ENCODE measurements around the gene UNC45B. TPM values are rescaled to one million over a fixed set of nuclear protein-coding genes. Genes with fewer than 3 reads are reported as not detected.

UNC45B gene
- total RNA-seq, 1 donor from 2014 or later: 205 TPM

DNA sequence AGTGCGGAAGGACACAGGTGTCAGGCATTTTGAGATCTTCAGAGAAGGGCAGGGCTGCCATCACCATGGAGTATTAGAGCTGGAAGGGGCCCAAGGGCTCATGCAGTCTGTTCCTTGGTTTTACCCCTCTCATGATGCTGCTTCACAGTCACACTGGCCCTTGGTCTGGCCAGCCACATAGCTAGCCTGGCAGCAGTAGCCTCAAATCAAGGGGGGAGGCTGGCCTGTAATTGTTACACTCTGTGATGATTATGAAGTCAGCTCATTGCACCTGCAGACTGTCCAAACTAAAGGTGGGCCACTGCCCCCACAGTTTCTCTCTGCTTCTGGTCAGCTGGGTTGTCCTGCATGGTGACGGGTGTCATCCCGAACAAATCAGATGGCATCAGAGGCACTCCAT lies 26.3 kb upstream of the UNC45B start, which contains the start of gene FNDC8:
TSS of gene FNDC8 (plus strand) at position 301 of the 400 bp plus-strand sequence. CDS start at position 380, 79 bp downstream.
- intact Hi-C loops (cut with micrococcal nuclease): loop anchor here (10.0 kb wide), 1 partner anchor 127 kb away; no protein-coding TSS in a partner anchor
- Histone ChIP-seq H3K4me1 (peaks cover 23% of the 10 kb centered on the region), H3K9me3 (replicated peaks) (no peaks in the 10 kb centered on the region), H3K27ac (replicated peaks) (no peak within 1 kb of the TSS), H3K4me3 (no peak within 1 kb of the TSS), H3K36me3 (no peaks in the 10 kb centered on the region), H3K27me3 (ENCODE audit: low read depth) (no peaks in the 10 kb centered on the region)
- DNase-seq: no peak
- TF ChIP-seq, protein P1, sequence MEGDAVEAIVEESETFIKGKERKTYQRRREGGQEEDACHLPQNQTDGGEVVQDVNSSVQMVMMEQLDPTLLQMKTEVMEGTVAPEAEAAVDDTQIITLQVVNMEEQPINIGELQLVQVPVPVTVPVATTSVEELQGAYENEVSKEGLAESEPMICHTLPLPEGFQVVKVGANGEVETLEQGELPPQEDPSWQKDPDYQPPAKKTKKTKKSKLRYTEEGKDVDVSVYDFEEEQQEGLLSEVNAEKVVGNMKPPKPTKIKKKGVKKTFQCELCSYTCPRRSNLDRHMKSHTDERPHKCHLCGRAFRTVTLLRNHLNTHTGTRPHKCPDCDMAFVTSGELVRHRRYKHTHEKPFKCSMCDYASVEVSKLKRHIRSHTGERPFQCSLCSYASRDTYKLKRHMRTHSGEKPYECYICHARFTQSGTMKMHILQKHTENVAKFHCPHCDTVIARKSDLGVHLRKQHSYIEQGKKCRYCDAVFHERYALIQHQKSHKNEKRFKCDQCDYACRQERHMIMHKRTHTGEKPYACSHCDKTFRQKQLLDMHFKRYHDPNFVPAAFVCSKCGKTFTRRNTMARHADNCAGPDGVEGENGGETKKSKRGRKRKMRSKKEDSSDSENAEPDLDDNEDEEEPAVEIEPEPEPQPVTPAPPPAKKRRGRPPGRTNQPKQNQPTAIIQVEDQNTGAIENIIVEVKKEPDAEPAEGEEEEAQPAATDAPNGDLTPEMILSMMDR (IDR thresholded peaks at IDR 0.05; ENCODE audit: borderline replicate concordance): no peak

DNA sequence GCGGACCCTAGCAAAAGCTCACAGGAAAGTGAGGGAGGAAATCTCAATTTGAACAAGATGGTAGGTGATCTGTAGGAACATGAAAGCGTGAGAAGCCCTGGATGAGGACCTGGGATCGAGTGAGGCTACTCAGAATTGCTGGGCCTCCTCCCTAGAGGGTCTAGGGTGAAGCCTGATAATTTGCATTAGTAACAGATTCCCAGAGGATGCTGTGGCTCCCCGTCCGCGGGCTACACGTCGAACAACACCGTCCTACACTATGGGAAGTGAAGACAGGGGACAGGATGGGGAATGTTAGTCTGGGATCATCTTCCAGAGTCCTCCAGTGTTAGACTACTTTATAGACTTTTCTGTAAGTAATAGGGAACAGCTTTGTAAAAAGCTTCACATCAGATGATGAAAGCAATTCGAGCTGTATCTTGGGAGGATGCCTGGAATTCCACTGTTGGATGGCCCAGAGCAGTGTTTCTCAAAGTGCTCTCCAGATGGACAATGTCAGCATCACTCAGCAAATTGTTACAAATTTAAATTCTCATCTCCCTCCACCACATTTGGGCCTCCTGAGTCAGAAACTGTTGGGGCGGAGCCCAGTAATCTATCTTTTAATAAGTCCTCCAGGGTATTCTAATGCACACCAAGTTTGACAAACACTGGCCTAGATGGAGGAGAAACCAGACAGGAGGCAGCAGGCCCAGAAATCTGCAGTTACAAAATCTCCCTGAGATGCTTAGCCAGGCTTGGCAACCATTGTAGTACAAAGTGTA lies 19.7 kb upstream of the UNC45B start:
- intact Hi-C loops (cut with micrococcal nuclease): loop anchor here (10.0 kb wide), 1 partner anchor 133 kb away; no protein-coding TSS in a partner anchor
- peak overlapping the region; percentile 46 for H3K27ac ChIP-seq (replicated peaks)

DNA sequence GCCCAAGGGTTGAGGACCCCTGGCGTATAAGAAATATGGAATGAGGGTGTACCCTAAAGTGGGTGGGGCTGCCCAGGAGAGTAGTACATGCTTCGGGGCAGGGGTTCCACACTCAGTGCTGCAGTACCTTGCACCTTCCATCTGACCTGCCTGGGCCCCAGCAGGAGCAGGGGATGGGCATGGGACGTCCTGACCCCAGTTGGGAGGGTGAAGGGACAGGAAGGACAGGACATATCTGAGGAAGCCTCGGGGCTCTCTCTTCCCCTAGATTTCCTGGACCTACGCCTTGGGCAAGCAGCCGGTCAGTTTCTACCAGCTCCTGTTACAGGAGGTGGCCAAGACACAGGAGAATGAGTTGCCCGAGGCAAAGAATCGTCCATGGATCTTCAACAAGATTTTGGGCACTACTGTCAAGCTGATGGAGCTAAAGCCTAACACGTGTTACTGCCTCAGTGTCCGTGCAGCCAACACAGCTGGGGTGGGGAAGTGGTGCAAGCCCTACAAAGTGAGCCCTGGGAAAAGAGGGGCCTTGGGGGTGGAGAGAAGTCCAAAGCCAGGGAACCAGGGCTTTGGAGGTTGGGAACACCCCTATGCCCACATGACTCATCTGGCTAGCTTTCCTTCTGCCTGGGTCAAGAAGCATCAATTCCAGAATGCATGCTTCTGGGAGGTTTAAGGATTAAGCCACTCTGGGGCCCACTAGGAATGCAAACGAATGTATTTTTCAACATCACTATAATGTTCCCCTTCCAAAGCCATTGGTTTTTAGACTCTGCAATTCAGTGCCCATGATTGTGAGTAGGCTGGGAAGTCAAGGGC lies 18.3 kb upstream of the UNC45B start:
- H3K4me3 ChIP-seq: no peak overlapping the region
- no peak for DNase-seq
- TF ChIP-seq, protein P1 (IDR thresholded peaks at IDR 0.05; ENCODE audit: borderline replicate concordance): no peak
- intact Hi-C loops (cut with micrococcal nuclease): loop anchor here (10.0 kb wide), 1 partner anchor 135 kb away; no protein-coding TSS in a partner anchor
- peaks cover 12% of the 10 kb centered on the region for H3K4me1 ChIP-seq
- H3K27me3 ChIP-seq (ENCODE audit: low read depth): no peaks in the 10 kb centered on the region
- H3K36me3 ChIP-seq: peaks cover 31% of the 10 kb centered on the region
- peak overlapping the region; percentile 46 for H3K27ac ChIP-seq (replicated peaks)
- no peaks in the 10 kb centered on the region for H3K9me3 ChIP-seq (replicated peaks)

More for the DNA sequence above, 19.7 kb upstream of the UNC45B start:
- TF ChIP-seq, protein P1 (IDR thresholded peaks at IDR 0.05; ENCODE audit: borderline replicate concordance): no peak
- peak; percentile 34 for DNase-seq
- Histone ChIP-seq H3K27me3 (ENCODE audit: low read depth) (no peaks in the 10 kb centered on the region), H3K36me3 (peaks cover 18% of the 10 kb centered on the region), H3K4me3 (no peak overlapping the region), H3K9me3 (replicated peaks) (no peaks in the 10 kb centered on the region), H3K4me1 (peaks cover 12% of the 10 kb centered on the region)

DNA sequence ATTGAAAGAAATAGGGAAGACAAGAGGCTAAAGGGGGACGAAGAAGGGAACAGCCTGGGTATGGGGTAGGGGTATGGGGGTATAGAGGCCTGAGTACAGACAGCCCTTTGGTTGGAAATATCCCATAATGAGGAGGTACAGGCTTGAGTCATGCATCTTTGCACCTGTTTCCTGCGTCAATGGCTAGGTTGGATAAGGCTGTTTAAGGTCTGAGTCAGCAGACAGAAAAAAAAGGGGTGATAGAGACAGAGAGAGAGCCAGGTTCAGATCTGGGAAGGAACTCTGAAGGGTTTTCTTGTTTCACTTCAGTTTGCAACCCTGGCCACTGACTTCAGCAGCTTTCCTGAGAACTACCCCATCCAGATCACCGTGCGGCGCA lies 17.7 kb upstream of the UNC45B start:
- Histone ChIP-seq H3K4me1 (peaks cover 12% of the 10 kb centered on the region), H3K4me3 (no peak overlapping the region), H3K27me3 (ENCODE audit: low read depth) (no peaks in the 10 kb centered on the region), H3K9me3 (replicated peaks) (no peaks in the 10 kb centered on the region), H3K27ac (replicated peaks) (no peak overlapping the region), H3K36me3 (peaks cover 37% of the 10 kb centered on the region)
- DNase-seq: no peak
- TF ChIP-seq, protein P1 (IDR thresholded peaks at IDR 0.05; ENCODE audit: borderline replicate concordance): no peak
- intact Hi-C loops (cut with micrococcal nuclease): loop anchor here (10.0 kb wide), 1 partner anchor 135 kb away; no protein-coding TSS in a partner anchor

DNA sequence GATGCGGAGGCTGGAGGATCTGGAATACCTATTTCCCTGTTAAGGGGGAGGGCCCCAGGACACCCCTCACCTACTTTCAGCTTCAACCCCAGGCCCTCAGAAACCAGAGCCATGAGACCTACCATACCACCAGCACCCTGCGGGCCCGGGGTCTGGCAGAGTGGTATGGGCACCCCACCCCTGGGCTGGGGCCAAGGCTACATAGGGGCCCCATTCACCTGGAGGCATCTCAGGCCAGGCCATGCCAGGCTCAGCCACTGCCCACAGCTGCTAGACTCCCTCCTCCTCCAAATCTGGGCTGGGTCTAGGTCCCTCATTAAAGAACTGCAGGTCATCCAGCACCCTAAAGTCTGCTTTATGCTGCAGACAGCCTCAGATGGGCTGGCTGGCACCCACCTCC lies 17.2 kb upstream of the UNC45B start:
- no peak for DNase-seq
- H3K36me3 ChIP-seq: peaks cover 42% of the 10 kb centered on the region
- intact Hi-C loops (cut with micrococcal nuclease): no loop called here

More for the DNA sequence above, 17.2 kb upstream of the UNC45B start:
- Histone ChIP-seq H3K4me3 (no peak overlapping the region), H3K9me3 (replicated peaks) (no peaks in the 10 kb centered on the region), H3K4me1 (peaks cover 12% of the 10 kb centered on the region), H3K27ac (replicated peaks) (no peak overlapping the region), H3K27me3 (ENCODE audit: low read depth) (no peaks in the 10 kb centered on the region)
- TF ChIP-seq, protein P1 (IDR thresholded peaks at IDR 0.05; ENCODE audit: borderline replicate concordance): no peak
